WTC11 (cell line): ENCODE data around the gene FAM20B. TPM values are rescaled to one million over a fixed set of nuclear protein-coding genes. Genes with fewer than 3 reads are reported as not detected.

ENCODE experiments used
- ATAC-seq: fragments of 200-7000 bp; cut with Tn5 transposase; 2 replicates; pipeline ENCODE4 v1.10.0; 2021; ENCODE audit warnings: mild to moderate bottlenecking, moderate library complexity
- CTCF ChIA-PET: fragments of 300-600 bp; sonication (Branson Sonifier 250); formaldehyde crosslinking; loops from one replicate; lab custom pipeline; 2021; ENCODE audit warnings: antibody characterized with exemption; lab: Charles Lee
- POLR2A ChIA-PET: fragments of 350-600 bp; sonication (Branson Sonifier 250); formaldehyde crosslinking; loops from one replicate; lab custom pipeline; 2021; ENCODE audit warnings: antibody characterized with exemption; lab: Charles Lee
- DNase-seq: peaks from one replicate; pipeline ENCODE4 v3.0.0; 2021; ENCODE audit warnings: low spot score
- H3K27ac Mint-ChIP-seq: 2 replicates; pipeline ENCODE4 v1.8.0; 2021; ENCODE audit warnings: mixed read lengths
- H3K27me3 Mint-ChIP-seq: 2 replicates; pipeline ENCODE4 v1.8.0; 2021; ENCODE audit warnings: low read depth, mild to moderate bottlenecking, moderate library complexity, mixed read lengths
- H3K36me3 Mint-ChIP-seq: 2 replicates; pipeline ENCODE4 v1.8.0; 2021; ENCODE audit warnings: mixed read lengths
- H3K4me1 Mint-ChIP-seq: 2 replicates; pipeline ENCODE4 v1.8.0; 2022; ENCODE audit warnings: mixed read lengths
- H3K4me3 Mint-ChIP-seq: 2 replicates; pipeline ENCODE4 v1.8.0; 2021; ENCODE audit warnings: mild to moderate bottlenecking, moderate library complexity, mixed read lengths
- H3K9me3 Mint-ChIP-seq: 2 replicates; pipeline ENCODE4 v1.8.0; 2021; ENCODE audit warnings: mixed read lengths
- ATF1 ChIP-seq: sonication (generic); formaldehyde crosslinking; IDR thresholded peaks from 2 replicates; pipeline ENCODE4 v1.8.1; 2023; ENCODE audit warnings: mild to moderate bottlenecking, moderate library complexity, missing genetic modification reagents
- CREB1 ChIP-seq: sonication (generic); formaldehyde crosslinking; IDR thresholded peaks from 2 replicates; pipeline ENCODE4 v1.8.0; 2023; ENCODE audit warnings: mild to moderate bottlenecking, missing genetic modification reagents
- CTCF ChIP-seq: fragments of 200-600 bp; IDR thresholded peaks from 2 replicates; pipeline ENCODE4 v1.8.0; 2022; ENCODE audit warnings: antibody characterized with exemption
- E2F1 ChIP-seq: sonication (generic); formaldehyde crosslinking; IDR thresholded peaks from 2 replicates; pipeline ENCODE4 v1.8.0; 2022; ENCODE audit warnings: mild to moderate bottlenecking, missing genetic modification reagents
- ETV6 ChIP-seq: sonication (generic); formaldehyde crosslinking; IDR thresholded peaks from 2 replicates; pipeline ENCODE4 v1.8.1; 2022; ENCODE audit warnings: mild to moderate bottlenecking, missing genetic modification reagents
- FOXJ3 ChIP-seq: sonication (generic); formaldehyde crosslinking; IDR thresholded peaks from 2 replicates; pipeline ENCODE4 v1.9.0; 2021; ENCODE audit warnings: missing genetic modification reagents, mild to moderate bottlenecking, borderline replicate concordance
- GABPB1 ChIP-seq: sonication (generic); formaldehyde crosslinking; IDR thresholded peaks from 2 replicates; pipeline ENCODE4 v1.8.1; 2023; ENCODE audit warnings: mild to moderate bottlenecking, missing genetic modification reagents
- GRHL2 ChIP-seq: fragments of 250-450 bp; sonication (Bioruptor Pico); IDR thresholded peaks from 2 replicates; pipeline ENCODE4 v1.8.0; 2022; ENCODE audit warnings: mild to moderate bottlenecking, moderate library complexity; ENCODE audit not compliant: insufficient replicate concordance, severe bottlenecking
- HMGXB4 ChIP-seq: sonication (generic); formaldehyde crosslinking; IDR thresholded peaks from 2 replicates; pipeline ENCODE4 v1.8.1; 2023; ENCODE audit warnings: mild to moderate bottlenecking, moderate library complexity, missing genetic modification reagents
- JUN ChIP-seq: sonication (generic); formaldehyde crosslinking; IDR thresholded peaks from 2 replicates; pipeline ENCODE4 v1.8.0; 2023; ENCODE audit warnings: mild to moderate bottlenecking, missing genetic modification reagents
- KAT7 ChIP-seq: sonication (generic); formaldehyde crosslinking; IDR thresholded peaks from 2 replicates; pipeline ENCODE4 v1.8.1; 2023; ENCODE audit warnings: missing genetic modification reagents, mild to moderate bottlenecking, borderline replicate concordance
- NFYB ChIP-seq: sonication (generic); formaldehyde crosslinking; conservative IDR thresholded peaks from 2 replicates; pipeline ENCODE4 v1.8.0; 2022; ENCODE audit warnings: low read depth, missing genetic modification reagents
- NR1H2 ChIP-seq: sonication (generic); formaldehyde crosslinking; IDR thresholded peaks from 2 replicates; pipeline ENCODE4 v1.9.0; 2021; ENCODE audit warnings: mild to moderate bottlenecking, moderate library complexity, missing genetic modification reagents
- NR2C2 ChIP-seq: sonication (generic); formaldehyde crosslinking; IDR thresholded peaks from 2 replicates; pipeline ENCODE4 v1.8.0; 2022; ENCODE audit warnings: mild to moderate bottlenecking, missing genetic modification reagents
- RORB ChIP-seq: fragments of 250-450 bp; sonication (Bioruptor Pico); IDR thresholded peaks from 2 replicates; pipeline ENCODE4 v1.9.0; 2021; ENCODE audit warnings: mild to moderate bottlenecking
- SOX15 ChIP-seq: fragments of 250-450 bp; sonication (Bioruptor Pico); IDR thresholded peaks from 2 replicates; pipeline ENCODE4 v1.9.0; 2021; ENCODE audit warnings: mild to moderate bottlenecking
- TCF7 ChIP-seq: sonication (generic); formaldehyde crosslinking; IDR thresholded peaks from 2 replicates; pipeline ENCODE4 v1.8.0; 2022; ENCODE audit warnings: mild to moderate bottlenecking, low read depth, missing genetic modification reagents, moderate library complexity
- USF1 ChIP-seq: sonication (generic); formaldehyde crosslinking; IDR thresholded peaks from 2 replicates; pipeline ENCODE4 v1.8.0; 2022; ENCODE audit warnings: mild to moderate bottlenecking, missing genetic modification reagents
- ZBTB43 ChIP-seq: sonication (generic); formaldehyde crosslinking; IDR thresholded peaks from 2 replicates; pipeline ENCODE4 v1.8.1; 2023; ENCODE audit warnings: mild to moderate bottlenecking, missing genetic modification reagents
- ZNF425 ChIP-seq: fragments of 250-450 bp; sonication (Bioruptor Pico); conservative IDR thresholded peaks from 2 replicates; pipeline ENCODE4 v1.9.0; 2021; ENCODE audit warnings: mild to moderate bottlenecking
- total RNA-seq: library from RNA; stranded (reverse); gene quantifications from 3 replicates; pipeline ENCODE4 v1.2.3, GENCODE V29; 2021
- TF ChIP-seq, protein P1 (sequence below): sonication (generic); formaldehyde crosslinking; IDR thresholded peaks from 2 replicates; pipeline ENCODE4 v1.8.0; 2023; ENCODE audit warnings: missing genetic modification reagents
- TF ChIP-seq, protein P2 (sequence below): sonication (generic); formaldehyde crosslinking; IDR thresholded peaks from 2 replicates; pipeline ENCODE4 v1.8.1; 2022; ENCODE audit warnings: mild to moderate bottlenecking, missing genetic modification reagents, moderate library complexity, borderline replicate concordance
- TF ChIP-seq, protein P3 (sequence below): sonication (generic); formaldehyde crosslinking; IDR thresholded peaks from 2 replicates; pipeline ENCODE4 v1.8.0; 2022; ENCODE audit warnings: mild to moderate bottlenecking, missing genetic modification reagents
- TF ChIP-seq, protein P4 (sequence below): fragments of 250-450 bp; sonication (Bioruptor Pico); IDR thresholded peaks from 2 replicates; pipeline ENCODE4 v1.8.0; 2021; ENCODE audit warnings: mild to moderate bottlenecking

The FAM20B gene
- total RNA-seq, 1 experiment from 2014 or later: 36.1 TPM

DNA sequence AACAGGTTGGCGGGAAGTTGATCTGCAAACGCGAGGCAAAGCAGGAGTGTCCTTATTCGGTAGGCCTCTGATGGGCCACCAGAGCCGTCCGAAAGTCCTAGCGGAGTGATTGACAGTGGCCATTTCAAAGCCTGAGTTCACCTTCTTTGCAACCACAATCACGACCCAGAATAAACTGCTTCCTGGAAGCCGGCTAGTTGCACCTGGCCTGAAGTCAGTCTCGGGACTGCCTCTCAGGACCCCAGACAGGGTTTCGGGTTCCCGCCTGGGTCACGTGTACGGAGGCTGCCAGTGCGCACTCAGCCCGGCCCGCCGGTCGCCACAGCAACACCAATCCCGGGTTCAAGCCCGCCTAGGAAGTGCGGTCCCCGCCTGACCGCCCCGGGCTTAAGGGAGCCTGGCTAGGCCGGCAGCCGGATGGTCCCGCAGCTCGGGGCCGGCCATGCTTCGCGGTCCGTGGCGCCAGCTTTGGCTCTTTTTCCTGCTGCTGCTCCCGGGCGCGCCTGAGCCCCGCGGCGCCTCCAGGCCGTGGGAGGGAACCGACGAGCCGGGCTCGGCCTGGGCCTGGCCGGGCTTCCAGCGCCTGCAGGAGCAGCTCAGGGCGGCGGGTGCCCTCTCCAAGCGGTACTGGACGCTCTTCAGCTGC is 56.1 kb downstream of the FAM20B start, which contains the start of gene TOR3A:
Gene TOR3A, plus strand, starts transcription at position 384 of the 646 bp plus-strand sequence. Its CDS starts 59 bp downstream, at position 443.
- ATAC-seq: peak; percentile 91
- H3K27ac Mint-ChIP-seq: peak within 1 kb of the TSS; percentile 95
- H3K36me3 Mint-ChIP-seq: peaks cover 7% of the 10 kb centered on the region; the same call in 1 of the 2 replicates
- POLR2A ChIA-PET: interaction anchor here (1.0 kb wide), 1 partner anchor 211 kb away, joined by 4 read pairs; the partner anchor contains the start of gene SOAT1
- peak within 1 kb of the TSS; percentile 89 for H3K4me3 Mint-ChIP-seq
- no peaks in the 10 kb centered on the region for H3K27me3 Mint-ChIP-seq
- peaks cover 22% of the 10 kb centered on the region for H3K4me1 Mint-ChIP-seq
- H3K9me3 Mint-ChIP-seq: no peaks in the 10 kb centered on the region
- peak; percentile 93 for DNase-seq
- CTCF ChIA-PET: interaction anchor here (0.6 to 1.8 kb wide), 9 partner anchors 19 to 728 kb away, joined by 3 to 7 read pairs (median 4); partner anchors contain the start of gene SOAT1
- TF ChIP-seq RORB (CRISPR knock-in tag) (no peak), ETV6 (CRISPR knock-in tag) (peak; percentile 57; the same call in 1 of the 2 replicates), KAT7 (CRISPR knock-in tag) (0 out of 2 replicates have a peak, but pooled peaks have one; percentile 60), CREB1 (no peak), USF1 (peak; percentile 96), E2F1 (CRISPR knock-in tag) (0 out of 2 replicates have a peak, but pooled peaks have one; percentile 61), ZBTB43 (CRISPR knock-in tag) (peak; percentile 85; the same call in 1 of the 2 replicates), CTCF (no peak), JUN (CRISPR knock-in tag) (peak; percentile 65; the same call in 1 of the 2 replicates), TCF7 (CRISPR knock-in tag) (no peak), NFYB (peak; percentile 76), HMGXB4 (CRISPR knock-in tag) (peak; percentile 91), NR2C2 (CRISPR knock-in tag) (no peak), ATF1 (CRISPR knock-in tag) (peak; percentile 82; the same call in 1 of the 2 replicates), NR1H2 (CRISPR knock-in tag) (no peak), ZNF425 (CRISPR knock-in tag) (no peak), FOXJ3 (no peak), GABPB1 (CRISPR knock-in tag) (peak; percentile 43; the same call in 1 of the 2 replicates), GRHL2 (CRISPR knock-in tag) (no peak), SOX15 (CRISPR knock-in tag) (no peak)
- TF ChIP-seq, protein P1, sequence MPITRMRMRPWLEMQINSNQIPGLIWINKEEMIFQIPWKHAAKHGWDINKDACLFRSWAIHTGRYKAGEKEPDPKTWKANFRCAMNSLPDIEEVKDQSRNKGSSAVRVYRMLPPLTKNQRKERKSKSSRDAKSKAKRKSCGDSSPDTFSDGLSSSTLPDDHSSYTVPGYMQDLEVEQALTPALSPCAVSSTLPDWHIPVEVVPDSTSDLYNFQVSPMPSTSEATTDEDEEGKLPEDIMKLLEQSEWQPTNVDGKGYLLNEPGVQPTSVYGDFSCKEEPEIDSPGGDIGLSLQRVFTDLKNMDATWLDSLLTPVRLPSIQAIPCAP (CRISPR knock-in tag): no peak
- TF ChIP-seq, protein P2, sequence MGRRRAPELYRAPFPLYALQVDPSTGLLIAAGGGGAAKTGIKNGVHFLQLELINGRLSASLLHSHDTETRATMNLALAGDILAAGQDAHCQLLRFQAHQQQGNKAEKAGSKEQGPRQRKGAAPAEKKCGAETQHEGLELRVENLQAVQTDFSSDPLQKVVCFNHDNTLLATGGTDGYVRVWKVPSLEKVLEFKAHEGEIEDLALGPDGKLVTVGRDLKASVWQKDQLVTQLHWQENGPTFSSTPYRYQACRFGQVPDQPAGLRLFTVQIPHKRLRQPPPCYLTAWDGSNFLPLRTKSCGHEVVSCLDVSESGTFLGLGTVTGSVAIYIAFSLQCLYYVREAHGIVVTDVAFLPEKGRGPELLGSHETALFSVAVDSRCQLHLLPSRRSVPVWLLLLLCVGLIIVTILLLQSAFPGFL: 0 out of 2 replicates have a peak, but pooled peaks have one; percentile 59
- TF ChIP-seq, protein P3, sequence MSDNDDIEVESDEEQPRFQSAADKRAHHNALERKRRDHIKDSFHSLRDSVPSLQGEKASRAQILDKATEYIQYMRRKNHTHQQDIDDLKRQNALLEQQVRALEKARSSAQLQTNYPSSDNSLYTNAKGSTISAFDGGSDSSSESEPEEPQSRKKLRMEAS: peak; percentile 83
- TF ChIP-seq, protein P4, sequence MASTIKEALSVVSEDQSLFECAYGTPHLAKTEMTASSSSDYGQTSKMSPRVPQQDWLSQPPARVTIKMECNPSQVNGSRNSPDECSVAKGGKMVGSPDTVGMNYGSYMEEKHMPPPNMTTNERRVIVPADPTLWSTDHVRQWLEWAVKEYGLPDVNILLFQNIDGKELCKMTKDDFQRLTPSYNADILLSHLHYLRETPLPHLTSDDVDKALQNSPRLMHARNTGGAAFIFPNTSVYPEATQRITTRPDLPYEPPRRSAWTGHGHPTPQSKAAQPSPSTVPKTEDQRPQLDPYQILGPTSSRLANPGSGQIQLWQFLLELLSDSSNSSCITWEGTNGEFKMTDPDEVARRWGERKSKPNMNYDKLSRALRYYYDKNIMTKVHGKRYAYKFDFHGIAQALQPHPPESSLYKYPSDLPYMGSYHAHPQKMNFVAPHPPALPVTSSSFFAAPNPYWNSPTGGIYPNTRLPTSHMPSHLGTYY (CRISPR knock-in tag): no peak
